OCI-LY3 (cell line): ENCODE results near the gene ATP2B1.

Experiments used
- EZH2phosphoT487 ChIP-seq: fragments of 200-600 bp; shearing (Covaris generic); IDR thresholded peaks from 2 replicates; pipeline ENCODE4 v1.6.1; 2018; ENCODE audit warnings: antibody characterized with exemption, mixed run types, low read depth
- TF ChIP-seq, protein P1 (sequence below): fragments of 200-600, 300-600 bp; sonication (generic); IDR thresholded peaks from 2 replicates; pipeline ENCODE4 v1.5.1; 2014; ENCODE audit warnings: antibody characterized with exemption, low read length, low read depth

DNA sequence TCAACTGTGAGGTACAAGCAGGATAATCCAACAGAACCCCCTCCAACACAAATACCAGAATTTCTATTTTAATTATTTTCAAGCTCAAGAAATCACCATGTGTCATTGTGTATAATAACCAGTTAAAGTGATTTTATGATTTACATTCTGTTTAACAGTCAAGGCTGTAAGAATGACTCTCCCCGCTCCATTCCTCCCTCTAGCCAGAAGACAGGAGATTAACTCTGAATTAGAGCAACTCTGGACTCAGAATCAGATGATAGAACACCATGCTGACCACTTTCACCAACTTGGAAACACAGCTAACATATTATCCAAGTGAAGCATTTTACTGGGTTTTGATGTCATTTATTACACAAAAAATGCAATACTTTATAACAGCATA is 71.9 kb downstream of the ATP2B1 start:
- TF ChIP-seq, protein P1, sequence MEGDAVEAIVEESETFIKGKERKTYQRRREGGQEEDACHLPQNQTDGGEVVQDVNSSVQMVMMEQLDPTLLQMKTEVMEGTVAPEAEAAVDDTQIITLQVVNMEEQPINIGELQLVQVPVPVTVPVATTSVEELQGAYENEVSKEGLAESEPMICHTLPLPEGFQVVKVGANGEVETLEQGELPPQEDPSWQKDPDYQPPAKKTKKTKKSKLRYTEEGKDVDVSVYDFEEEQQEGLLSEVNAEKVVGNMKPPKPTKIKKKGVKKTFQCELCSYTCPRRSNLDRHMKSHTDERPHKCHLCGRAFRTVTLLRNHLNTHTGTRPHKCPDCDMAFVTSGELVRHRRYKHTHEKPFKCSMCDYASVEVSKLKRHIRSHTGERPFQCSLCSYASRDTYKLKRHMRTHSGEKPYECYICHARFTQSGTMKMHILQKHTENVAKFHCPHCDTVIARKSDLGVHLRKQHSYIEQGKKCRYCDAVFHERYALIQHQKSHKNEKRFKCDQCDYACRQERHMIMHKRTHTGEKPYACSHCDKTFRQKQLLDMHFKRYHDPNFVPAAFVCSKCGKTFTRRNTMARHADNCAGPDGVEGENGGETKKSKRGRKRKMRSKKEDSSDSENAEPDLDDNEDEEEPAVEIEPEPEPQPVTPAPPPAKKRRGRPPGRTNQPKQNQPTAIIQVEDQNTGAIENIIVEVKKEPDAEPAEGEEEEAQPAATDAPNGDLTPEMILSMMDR: no peak
- TF ChIP-seq EZH2phosphoT487: no peak
